AG09319 (cell line): Measurements from ENCODE around the gene SEC23B.

ENCODE experiments used
- DNase-seq: peaks from one replicate; pipeline ENCODE4 v3.0.0-alpha.2; 2010; ENCODE audit warnings: low read depth; ENCODE audit errors: extremely low read depth
- TF ChIP-seq, protein P1 (sequence below): IDR thresholded peaks from 2 replicates; pipeline ENCODE4 v1.5.1; 2011; ENCODE audit warnings: low read depth, mild to moderate bottlenecking, inconsistent platforms, low read length, moderate library complexity

SEC23B gene

DNA sequence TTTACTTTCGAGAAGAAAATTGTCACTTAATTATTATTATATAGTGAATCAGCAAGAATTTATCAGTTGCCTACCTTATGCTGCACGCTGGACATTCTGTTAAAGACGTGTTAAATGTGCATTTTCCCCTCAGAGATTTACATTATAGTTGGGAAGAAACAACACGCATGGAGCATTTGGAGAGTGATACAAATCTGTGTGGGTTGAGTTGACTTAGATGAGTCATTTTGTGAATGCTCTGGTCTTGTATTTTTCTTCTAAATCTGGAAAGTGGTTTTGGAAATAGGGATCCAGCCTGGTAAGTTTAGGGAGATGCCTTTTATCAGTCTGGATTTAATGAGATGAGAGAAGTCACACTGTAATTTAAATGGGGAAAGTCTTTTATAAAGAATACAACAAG, 35.5 kb downstream of the SEC23B start:
- TF ChIP-seq, protein P1, sequence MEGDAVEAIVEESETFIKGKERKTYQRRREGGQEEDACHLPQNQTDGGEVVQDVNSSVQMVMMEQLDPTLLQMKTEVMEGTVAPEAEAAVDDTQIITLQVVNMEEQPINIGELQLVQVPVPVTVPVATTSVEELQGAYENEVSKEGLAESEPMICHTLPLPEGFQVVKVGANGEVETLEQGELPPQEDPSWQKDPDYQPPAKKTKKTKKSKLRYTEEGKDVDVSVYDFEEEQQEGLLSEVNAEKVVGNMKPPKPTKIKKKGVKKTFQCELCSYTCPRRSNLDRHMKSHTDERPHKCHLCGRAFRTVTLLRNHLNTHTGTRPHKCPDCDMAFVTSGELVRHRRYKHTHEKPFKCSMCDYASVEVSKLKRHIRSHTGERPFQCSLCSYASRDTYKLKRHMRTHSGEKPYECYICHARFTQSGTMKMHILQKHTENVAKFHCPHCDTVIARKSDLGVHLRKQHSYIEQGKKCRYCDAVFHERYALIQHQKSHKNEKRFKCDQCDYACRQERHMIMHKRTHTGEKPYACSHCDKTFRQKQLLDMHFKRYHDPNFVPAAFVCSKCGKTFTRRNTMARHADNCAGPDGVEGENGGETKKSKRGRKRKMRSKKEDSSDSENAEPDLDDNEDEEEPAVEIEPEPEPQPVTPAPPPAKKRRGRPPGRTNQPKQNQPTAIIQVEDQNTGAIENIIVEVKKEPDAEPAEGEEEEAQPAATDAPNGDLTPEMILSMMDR: no peak
- DNase-seq: no peak

DNA sequence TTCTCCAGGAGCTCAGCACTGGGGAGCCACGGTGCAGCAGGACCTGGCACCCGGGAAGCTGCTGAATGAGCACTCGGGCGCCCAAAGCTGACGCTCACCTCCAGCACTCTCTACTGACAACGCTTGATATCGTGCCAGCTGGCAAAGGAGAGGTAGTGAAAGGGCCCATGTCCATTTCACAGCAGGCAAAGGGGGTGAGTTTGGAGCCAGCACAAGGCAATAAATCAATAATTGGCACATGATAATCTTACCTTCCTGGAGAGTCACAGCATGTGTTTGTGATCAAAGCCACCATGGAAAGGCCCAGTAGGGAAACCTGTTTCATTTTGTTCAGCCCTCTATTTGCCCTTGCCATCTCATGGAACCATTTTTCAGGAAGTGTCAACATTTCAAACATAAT, 36.2 kb downstream of the SEC23B start:
- TF ChIP-seq, protein P1: no peak

DNA sequence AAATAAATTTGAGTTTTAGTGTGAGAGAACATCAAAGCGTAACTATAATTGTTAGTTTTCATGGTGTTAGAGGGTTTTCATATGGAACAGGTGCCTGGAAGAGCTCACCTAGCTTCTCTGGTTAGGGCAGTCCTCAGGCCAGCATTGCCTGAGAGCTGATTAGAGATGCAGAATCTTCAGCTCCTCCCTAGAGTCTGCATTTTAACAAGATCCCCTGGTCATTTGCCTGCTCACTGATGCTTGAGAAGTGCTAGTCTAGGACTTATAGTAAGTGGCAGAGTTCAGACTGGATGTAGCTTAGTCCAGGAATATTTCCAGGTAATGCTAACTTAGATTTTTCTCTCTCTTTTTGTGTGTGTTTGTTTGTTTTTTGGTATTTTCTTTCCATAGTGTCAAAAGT, 37.8 kb downstream of the SEC23B start:
- TF ChIP-seq, protein P1: no peak
- no peak for DNase-seq

More for the DNA sequence above, 36.2 kb downstream of the SEC23B start:
- DNase-seq: no peak

DNA sequence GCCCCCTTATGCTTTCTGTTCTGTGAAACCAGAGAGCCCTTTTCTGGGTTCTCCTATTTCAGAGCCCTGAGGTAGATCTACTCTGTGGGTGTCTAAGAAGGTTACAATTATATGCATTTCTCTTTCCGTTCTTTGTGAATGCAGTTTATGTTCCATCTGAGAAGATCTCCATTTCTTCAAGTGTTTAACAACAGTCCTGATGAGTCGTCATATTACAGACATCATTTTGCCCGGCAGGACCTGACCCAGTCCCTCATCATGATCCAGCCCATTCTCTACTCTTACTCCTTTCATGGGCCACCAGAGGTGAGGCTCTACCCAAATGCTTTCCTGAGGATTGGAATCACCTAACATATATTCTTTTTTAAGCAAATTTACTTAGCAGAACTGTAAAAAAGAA, 40.7 kb downstream of the SEC23B start:
- TF ChIP-seq, protein P1: no peak
- no peak for DNase-seq

DNA sequence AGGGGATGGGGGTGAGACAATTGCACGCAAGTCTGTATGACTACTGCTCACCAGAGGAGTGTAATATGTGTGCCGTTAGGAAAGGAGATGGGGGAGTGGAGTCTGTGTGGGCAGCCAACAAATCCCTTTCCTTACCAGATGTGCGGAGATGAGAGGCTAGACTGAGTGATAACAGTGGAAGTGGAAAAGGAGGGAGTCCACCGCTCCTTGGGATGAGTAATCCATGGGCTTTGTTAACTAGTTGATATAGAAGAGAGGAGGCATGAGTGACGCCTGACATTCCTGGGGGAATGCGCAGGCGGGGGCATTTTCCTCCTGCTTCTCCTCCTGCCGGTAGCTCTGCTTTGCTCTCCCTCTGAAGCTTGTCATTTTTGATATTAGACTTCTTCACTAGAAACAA, 46.0 kb downstream of the SEC23B start:
- DNase-seq: no peak
- TF ChIP-seq, protein P1: no peak

DNA sequence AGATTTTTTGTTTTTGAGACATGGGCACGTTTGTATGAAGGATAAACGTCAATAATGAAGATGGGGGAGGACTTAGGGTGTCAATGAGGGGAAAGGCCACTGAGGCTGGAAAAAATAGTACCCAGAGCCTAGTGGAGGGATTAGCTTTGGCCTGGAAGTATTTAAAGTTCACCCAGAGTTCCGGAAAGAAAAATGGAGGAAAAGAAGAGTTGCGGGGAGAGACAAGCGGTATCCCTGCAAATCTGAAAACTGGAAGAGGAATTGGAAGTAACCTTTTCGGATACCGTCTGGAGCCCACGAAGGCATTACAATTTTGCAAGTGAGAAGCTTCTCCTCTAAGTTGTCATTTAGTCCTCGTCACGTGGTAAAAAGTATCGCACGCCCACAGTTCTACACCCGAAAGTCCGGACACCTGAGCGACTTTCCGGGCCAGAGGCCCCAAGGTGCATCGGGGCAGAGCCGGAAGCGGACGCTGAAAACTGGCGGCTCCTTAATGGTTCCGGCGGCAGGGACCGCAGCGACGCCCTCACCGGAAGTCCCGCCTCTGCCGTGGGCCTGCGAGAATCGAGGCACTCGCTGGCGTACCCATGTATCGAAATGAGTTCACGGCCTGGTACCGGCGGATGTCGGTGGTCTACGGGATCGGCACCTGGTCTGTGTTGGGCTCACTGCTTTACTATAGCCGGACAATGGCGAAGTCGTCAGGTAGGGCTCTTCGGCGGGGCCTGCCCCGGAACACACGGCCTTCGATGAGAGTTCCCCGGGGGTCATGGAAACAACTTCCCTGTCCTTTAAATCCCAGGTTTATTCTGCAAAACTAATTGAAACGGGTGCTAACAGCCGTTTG, 59.4 kb downstream of the SEC23B start, which contains the start of gene SMIM26:
TSS of gene SMIM26 (plus strand) at position 541 of the 847 bp plus-strand sequence. CDS start at position 588, 47 bp downstream.
- TF ChIP-seq, protein P1: no peak

DNA sequence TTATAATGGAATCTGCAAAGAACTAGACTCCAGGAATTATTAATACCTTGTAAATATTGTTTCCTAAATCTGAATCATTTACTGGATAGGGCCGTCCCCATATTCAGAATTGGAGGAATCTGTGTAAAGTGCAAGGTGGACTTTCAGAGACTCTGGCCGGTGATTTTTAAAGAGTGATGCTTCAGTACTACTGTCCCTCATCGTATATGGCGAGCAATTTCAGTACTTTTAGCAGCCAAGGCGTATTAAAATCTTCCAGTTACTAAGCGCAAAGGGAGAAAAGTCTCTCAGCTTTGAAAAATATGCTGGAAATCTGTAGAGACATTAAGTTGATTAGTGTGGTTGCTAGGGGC, 60.0 kb downstream of the SEC23B start:
- TF ChIP-seq, protein P1: no peak
- DNase-seq: no peak

More for the DNA sequence above, 59.4 kb downstream of the SEC23B start, which contains the start of gene SMIM26:
- DNase-seq: peak; percentile 58
